Liver (tissue), 9 donors: ENCODE data around the gene TAPT1. TPM values are rescaled to one million over a fixed set of nuclear protein-coding genes. Genes with fewer than 3 reads are reported as not detected.

Experiments used
- DNase-seq: peaks from one replicate; pipeline ENCODE4 v3.0.0-alpha.2; 2017; ENCODE audit warnings: low spot score
- H3K27ac ChIP-seq, 2 donors: one replicate each; pipeline ENCODE4 v1.7.0; 2013; ENCODE audit warnings: inconsistent platforms in 2 of 2, low read length in 2 of 2, control low read depth in 1 of 2, low read depth in 1 of 2, mild to moderate bottlenecking in 1 of 2
- H3K27me3 ChIP-seq, 4 donors: one replicate each; pipeline versions ENCODE4 v1.6.1 to v1.7.0; 2013; ENCODE audit warnings: low read length in 3 of 4, inconsistent platforms in 1 of 4, mild to moderate bottlenecking in 1 of 4, moderate library complexity in 1 of 4; ENCODE audit not compliant: control insufficient read depth in 4 of 4, insufficient read depth in 4 of 4
- H3K36me3 ChIP-seq, 4 donors: one replicate each; pipeline versions ENCODE4 v1.6.1 to v1.7.0; 2013; ENCODE audit warnings: low read length in 3 of 4, mild to moderate bottlenecking in 3 of 4, low read depth in 1 of 4, moderate library complexity in 1 of 4; ENCODE audit not compliant: control insufficient read depth in 4 of 4, insufficient read depth in 3 of 4
- H3K4me1 ChIP-seq, 4 donors: one replicate each; pipeline versions ENCODE4 v1.6.1 to v1.7.0; 2013; ENCODE audit warnings: low read length in 3 of 4, mild to moderate bottlenecking in 3 of 4, moderate library complexity in 1 of 4; ENCODE audit not compliant: control insufficient read depth in 4 of 4, insufficient read depth in 4 of 4
- H3K4me3 ChIP-seq, 3 donors: one replicate each; pipeline versions ENCODE4 v1.6.1 to v1.7.0; 2013; ENCODE audit warnings: low read length in 3 of 3, control low read depth in 1 of 3, low read depth in 1 of 3, mild to moderate bottlenecking in 1 of 3
- H3K9ac ChIP-seq, 2 donors: one replicate each; pipeline ENCODE4 v1.7.0; 2013; ENCODE audit warnings: low read length in 2 of 2, mild to moderate bottlenecking in 2 of 2, moderate library complexity in 2 of 2, control low read depth in 1 of 2, low read depth in 1 of 2
- H3K9me3 ChIP-seq, 4 donors: one replicate each; pipeline versions ENCODE4 v1.6.1 to v1.7.0; 2013; ENCODE audit warnings: low read length in 3 of 4; ENCODE audit not compliant: control insufficient read depth in 4 of 4
- ATF3 ChIP-seq: IDR thresholded peaks from 2 replicates; pipeline ENCODE4 v1.6.1; 2016; ENCODE audit warnings: antibody characterized with exemption
- CTCF ChIP-seq: fragments of 150-350 bp; IDR thresholded peaks from 2 replicates; pipeline ENCODE4 v1.5.1; 2017; ENCODE audit warnings: improper control_type of control experiment, low read depth, low read length; ENCODE audit not compliant: missing input control
- FOXA1 ChIP-seq: IDR thresholded peaks from 2 replicates; pipeline ENCODE4 v1.6.1; 2016; ENCODE audit warnings: antibody characterized with exemption
- FOXA2 ChIP-seq: IDR thresholded peaks from 2 replicates; pipeline ENCODE4 v1.6.1; 2016; ENCODE audit warnings: antibody characterized with exemption
- HNF4A ChIP-seq, 2 donors: conservative IDR thresholded peaks; 2 replicates each; pipeline ENCODE4 v1.6.1; 2016; ENCODE audit warnings: antibody characterized with exemption in 2 of 2, mild to moderate bottlenecking in 2 of 2
- HNF4G ChIP-seq: IDR thresholded peaks from 2 replicates; pipeline ENCODE4 v1.6.1; 2016; ENCODE audit warnings: antibody characterized with exemption
- RAD21 ChIP-seq, 2 donors: IDR thresholded peaks; 2 replicates each; pipeline ENCODE4 v1.6.1; 2016; ENCODE audit warnings: antibody characterized with exemption in 2 of 2, mild to moderate bottlenecking in 2 of 2
- REST ChIP-seq: IDR thresholded peaks from 2 replicates; pipeline ENCODE4 v1.6.1; 2016; ENCODE audit warnings: antibody characterized with exemption, mild to moderate bottlenecking
- RXRA ChIP-seq, 2 donors: IDR thresholded peaks; 2 replicates each; pipeline ENCODE4 v1.6.1; 2017 to 2018; ENCODE audit warnings: antibody characterized with exemption in 2 of 2, mild to moderate bottlenecking in 1 of 2
- SP1 ChIP-seq: IDR thresholded peaks from 2 replicates; pipeline ENCODE4 v1.6.1; 2018; ENCODE audit warnings: antibody characterized with exemption, mild to moderate bottlenecking
- TAF1 ChIP-seq: conservative IDR thresholded peaks from 2 replicates; pipeline ENCODE4 v1.6.1; 2016; ENCODE audit warnings: antibody characterized with exemption, mild to moderate bottlenecking
- YY1 ChIP-seq: IDR thresholded peaks from 2 replicates; pipeline ENCODE4 v1.6.1; 2016; ENCODE audit warnings: antibody characterized with exemption, mild to moderate bottlenecking
- ZBTB33 ChIP-seq: IDR thresholded peaks from 2 replicates; pipeline ENCODE4 v1.6.1; 2016; ENCODE audit warnings: antibody characterized with exemption
- WGBS: extraction: QIAGEN DNeasy Blood & Tissue Kit; methylation state at CpG from one replicate; pipeline ENCODE4 v1.1.7; 2013; 5-methylcytosine and 5-hydroxymethylcytosine counted together
- polyA plus RNA-seq, 2 donors: library from polyadenylated mRNA; stranded (reverse) in 1 of 2; unstranded in 1 of 2; fragments of 200-250 nt in 1 of 2; fragments of >200 nt in 1 of 2; fragmentation: Nextera tagmentation in 1 of 2; extraction: Ambion mirVana in 1 of 2; gene quantifications; one replicate each; pipeline versions ENCODE4 v1.2.1 to v1.2.3, GENCODE V29; 2013 to 2015
- total RNA-seq, 2 donors: library from RNA; depleted of rRNA; stranded (reverse); fragments of >200 nt; gene quantifications; one replicate each; pipeline ENCODE4 v1.2.3, GENCODE V29; 2014
- donor health status: healthy.
- donor health status: healthy.
- donor health status: healthy.
- donor health status: healthy.
- donor health status: healthy.

TAPT1 gene
- total and polyA plus RNA-seq, 4 donors = 12.2 to 53.7 (median 22.1) TPM

- TF ChIP-seq HNF4A (conservative IDR thresholded peaks at IDR 0.05) (no peak), RXRA (IDR thresholded peaks at IDR 0.05) (no peak), SP1 (no peak), YY1 (no peak), TAF1 (no peak), ZBTB33 (no peak), ATF3 (no peak), CTCF (no peak), FOXA2 (no peak), REST (no peak), RAD21 (IDR thresholded peaks at IDR 0.05) (no peak), FOXA1 (no peak)
- WGBS = 94% methylated on average over 5 of the region's 5 CpGs
- H3K9me3 ChIP-seq = no peaks in the 10 kb centered on the region
- no peaks in the 10 kb centered on the region for H3K36me3 ChIP-seq
- H3K27me3 ChIP-seq = no peaks in the 10 kb centered on the region
- H3K4me3 ChIP-seq = no peak overlapping the region
- DNase-seq = no peak
- H3K9ac ChIP-seq = no peak overlapping the region
- no peaks in the 10 kb centered on the region for H3K4me1 ChIP-seq
- no peak overlapping the region for H3K27ac ChIP-seq
These were observed 35.1 kb upstream of the TAPT1 start for GRCh38 chr4:16261313-16261878.

- Histone ChIP-seq H3K9ac (no peak overlapping the region), H3K27me3 (no peaks in the 10 kb centered on the region), H3K4me3 (no peak overlapping the region), H3K9me3 (no peaks in the 10 kb centered on the region), H3K36me3 (no peaks in the 10 kb centered on the region), H3K4me1 (no peaks in the 10 kb centered on the region), H3K27ac (no peak overlapping the region)
- WGBS = 89% methylated on average over 4 of the region's 4 CpGs
- no peak for DNase-seq
- TF ChIP-seq FOXA1 (no peak), TAF1 (no peak), HNF4G (no peak), ZBTB33 (no peak)
These were observed 33.6 kb upstream of the TAPT1 start for GRCh38 chr4:16259889-16260246.
